Neural cell (in vitro differentiated cells): ENCODE results near the gene CSRNP2. TPM values are rescaled to one million over a fixed set of nuclear protein-coding genes. Genes with fewer than 3 reads are reported as not detected.

Experiments
- H2AFZ ChIP-seq: fragments of 200-600, 300-800 bp; sonication (generic), shearing (Covaris generic); 2 replicates; pipeline ENCODE4 v1.6.0; 2014; ENCODE audit warnings: low read depth, mild to moderate bottlenecking, antibody characterized with exemption, low read length, moderate library complexity
- H3F3A ChIP-seq: fragments of 200-600 bp; shearing (Covaris generic); 2 replicates; pipeline ENCODE4 v1.6.1; 2016; ENCODE audit warnings: mild to moderate bottlenecking, moderate library complexity, mixed read lengths, antibody characterized with exemption, low read length; ENCODE audit not compliant: insufficient read depth, poor library complexity, severe bottlenecking
- H3K27ac ChIP-seq: fragments of 200-600, 300-800 bp; sonication (generic), shearing (Covaris generic); 2 replicates; pipeline ENCODE4 v1.5.1; 2014; ENCODE audit warnings: mild to moderate bottlenecking, low read length, moderate library complexity
- H3K27me3 ChIP-seq: fragments of 300-800, 200-600 bp; sonication (generic), shearing (Covaris generic); 2 replicates; pipeline ENCODE4 v1.6.0; 2014; ENCODE audit warnings: mild to moderate bottlenecking, low read depth, low read length, moderate library complexity; ENCODE audit not compliant: insufficient read depth
- H3K36me3 ChIP-seq: fragments of 300-800, 200-600 bp; sonication (generic), shearing (Covaris generic); 2 replicates; pipeline ENCODE4 v1.5.1; 2014; ENCODE audit warnings: mild to moderate bottlenecking, antibody characterized with exemption, low read length, moderate library complexity; ENCODE audit not compliant: insufficient read depth
- H3K4me2 ChIP-seq: fragments of 300-800, 200-600 bp; sonication (generic), shearing (Covaris generic); 2 replicates; pipeline ENCODE4 v1.6.0; 2014; ENCODE audit warnings: mild to moderate bottlenecking, low read length
- H3K4me3 ChIP-seq: fragments of 300-800, 200-600 bp; sonication (generic), shearing (Covaris generic); 2 replicates; pipeline ENCODE4 v1.5.1; 2014; ENCODE audit warnings: mild to moderate bottlenecking, low read length, moderate library complexity
- H3K79me2 ChIP-seq: fragments of 200-600 bp; shearing (Covaris generic); replicated peaks from 2 replicates; pipeline ENCODE4 v1.6.0; 2014; ENCODE audit warnings: mild to moderate bottlenecking, low read length, moderate library complexity; ENCODE audit not compliant: insufficient read depth
- H3K9ac ChIP-seq: fragments of 300-800, 200-600 bp; sonication (generic), shearing (Covaris generic); 2 replicates; pipeline ENCODE4 v1.6.1; 2016; ENCODE audit warnings: mild to moderate bottlenecking, low read length, mixed read lengths
- H3K9me2 ChIP-seq: fragments of 200-600 bp; shearing (Covaris generic); 2 replicates; pipeline ENCODE4 v1.6.1; 2016; ENCODE audit warnings: mild to moderate bottlenecking, low read length, mixed read lengths; ENCODE audit not compliant: insufficient read depth
- H3K9me3 ChIP-seq: fragments of 200-600, 300-800 bp; sonication (generic), shearing (Covaris generic); 2 replicates; pipeline ENCODE4 v1.6.1; 2016; ENCODE audit warnings: mild to moderate bottlenecking, mixed run types, low read length, moderate library complexity, mixed read lengths
- H4K20me1 ChIP-seq: fragments of 200-600 bp; shearing (Covaris generic); 2 replicates; pipeline ENCODE4 v1.6.1; 2016; ENCODE audit warnings: mild to moderate bottlenecking, mixed run types; ENCODE audit not compliant: insufficient read depth
- CTCF ChIP-seq: fragments of 450-650 bp; IDR thresholded peaks from 2 replicates; pipeline ENCODE4 v1.5.1; 2014; ENCODE audit warnings: antibody characterized with exemption, mild to moderate bottlenecking, moderate library complexity; ENCODE audit not compliant: poor library complexity, severe bottlenecking
- EP300 ChIP-seq: fragments of 450-650 bp; conservative IDR thresholded peaks from 2 replicates; pipeline ENCODE4 v1.6.1; 2014; ENCODE audit warnings: antibody characterized with exemption, mild to moderate bottlenecking, moderate library complexity; ENCODE audit not compliant: poor library complexity, severe bottlenecking
- EZH2 ChIP-seq: fragments of 200-600, 300-800 bp; shearing (Covaris generic), sonication (generic); IDR thresholded peaks from 2 replicates; pipeline ENCODE4 v1.6.1; 2014; ENCODE audit warnings: antibody characterized with exemption, low read length, borderline replicate concordance, mild to moderate bottlenecking; ENCODE audit not compliant: insufficient read depth, poor library complexity, severe bottlenecking
- MXI1 ChIP-seq: fragments of 450-650 bp; conservative IDR thresholded peaks from 2 replicates; pipeline ENCODE4 v1.6.1; 2014; ENCODE audit warnings: antibody characterized with exemption, mild to moderate bottlenecking; ENCODE audit not compliant: poor library complexity, severe bottlenecking
- POLR2AphosphoS5 ChIP-seq: IDR thresholded peaks from 2 replicates; pipeline ENCODE4 v1.6.1; 2012
- RAD21 ChIP-seq: fragments of 450-650 bp; conservative IDR thresholded peaks from 2 replicates; pipeline ENCODE4 v1.6.1; 2014; ENCODE audit warnings: antibody characterized with exemption, mild to moderate bottlenecking, moderate library complexity
- REST ChIP-seq: IDR thresholded peaks from 2 replicates; pipeline ENCODE4 v1.6.1; 2012; ENCODE audit warnings: borderline replicate concordance
- SMC3 ChIP-seq: fragments of 450-650 bp; conservative IDR thresholded peaks from 2 replicates; pipeline ENCODE4 v1.6.1; 2014; ENCODE audit warnings: antibody characterized with exemption, mild to moderate bottlenecking, moderate library complexity; ENCODE audit not compliant: poor library complexity
- TAF1 ChIP-seq: IDR thresholded peaks from 2 replicates; pipeline ENCODE4 v1.6.1; 2012; ENCODE audit warnings: low read depth
- polyA minus RNA-seq: library from RNA; depleted of rRNA, polyadenylated mRNA; stranded (reverse); fragments of >200 nt; gene quantifications from 2 replicates; pipeline ENCODE4 v1.2.3, GENCODE V29; 2014
- polyA plus RNA-seq: library from polyadenylated mRNA; depleted of rRNA; stranded (reverse); fragments of >200 nt; gene quantifications from 2 replicates; pipeline ENCODE4 v1.2.3, GENCODE V29; 2014

Gene CSRNP2
- polyA plus RNA-seq (114 and 123 TPM in 2 replicates), polyA minus RNA-seq (127 and 135 TPM in 2 replicates)

- H2AFZ ChIP-seq, result peak within 1 kb of the TSS; percentile 90
- H3K27ac ChIP-seq, result peak within 1 kb of the TSS; percentile 97
- peak within 1 kb of the TSS; percentile 100 for H3K9ac ChIP-seq
- H3K9me3 ChIP-seq, result no peaks in the 10 kb centered on the region
- H3K36me3 ChIP-seq, result no peaks in the 10 kb centered on the region
- H3F3A ChIP-seq, result no peaks in the 10 kb centered on the region
- TF ChIP-seq TAF1, result peak; percentile 85
- TF ChIP-seq MXI1, result peak; percentile 80
- no peak for TF ChIP-seq SMC3
- TF ChIP-seq RAD21, result peak; percentile 31
- TF ChIP-seq POLR2AphosphoS5, result peak; percentile 97
- peak; percentile 47 for TF ChIP-seq CTCF
- TF ChIP-seq EZH2, result no peak
- TF ChIP-seq EP300, result peak; percentile 50
- peak; percentile 83 for TF ChIP-seq REST
- peaks cover 20% of the 10 kb centered on the region for H4K20me1 ChIP-seq
- peaks cover 31% of the 10 kb centered on the region for H3K79me2 ChIP-seq
- H3K27me3 ChIP-seq, result no peaks in the 10 kb centered on the region
- H3K4me2 ChIP-seq, result peak within 1 kb of the TSS; percentile 92
- no peaks in the 10 kb centered on the region for H3K9me2 ChIP-seq
- H3K4me3 ChIP-seq, result peak within 1 kb of the TSS; percentile 97
These were observed at the start of gene CSRNP2 for GRCh38 chr12:51083126-51083833. Gene CSRNP2 (minus strand): TSS chr12:51083596. CDS start chr12:51076561, 7,035 bp downstream.

GRCh38 chr12:51132693-51133092, 49.3 kb upstream of the CSRNP2 start:
- H4K20me1 ChIP-seq, result no peaks in the 10 kb centered on the region
- H3K27me3 ChIP-seq, result no peaks in the 10 kb centered on the region
- H3K79me2 ChIP-seq, result no peaks in the 10 kb centered on the region
- H3K27ac ChIP-seq, result no peak overlapping the region
- H3K4me2 ChIP-seq, result no peak overlapping the region
- no peak overlapping the region for H2AFZ ChIP-seq
- no peaks in the 10 kb centered on the region for H3K9me3 ChIP-seq
- no peak for TF ChIP-seq SMC3
- no peak for TF ChIP-seq TAF1
- no peak for TF ChIP-seq EZH2
- no peaks in the 10 kb centered on the region for H3K9me2 ChIP-seq
- no peaks in the 10 kb centered on the region for H3F3A ChIP-seq
- H3K9ac ChIP-seq, result no peak overlapping the region
- no peak overlapping the region for H3K4me3 ChIP-seq
- H3K36me3 ChIP-seq, result no peaks in the 10 kb centered on the region
